Stimulated activated CD8-positive, alpha-beta memory T cell treated with anti-CD3 and anti-CD28 coated beads, Interleukin-4, amount 100 ng/mL, for 48 hours (primary cell): ENCODE measurements around the gene SZRD1.

ENCODE experiments used
- DNase-seq: peaks from one replicate; pipeline ENCODE4 v3.0.0-alpha.2; 2020

Gene SZRD1

GRCh38 chr1:16397120-16397519, 30.1 kb downstream of the SZRD1 start:
- DNase-seq, result no peak

DNA sequence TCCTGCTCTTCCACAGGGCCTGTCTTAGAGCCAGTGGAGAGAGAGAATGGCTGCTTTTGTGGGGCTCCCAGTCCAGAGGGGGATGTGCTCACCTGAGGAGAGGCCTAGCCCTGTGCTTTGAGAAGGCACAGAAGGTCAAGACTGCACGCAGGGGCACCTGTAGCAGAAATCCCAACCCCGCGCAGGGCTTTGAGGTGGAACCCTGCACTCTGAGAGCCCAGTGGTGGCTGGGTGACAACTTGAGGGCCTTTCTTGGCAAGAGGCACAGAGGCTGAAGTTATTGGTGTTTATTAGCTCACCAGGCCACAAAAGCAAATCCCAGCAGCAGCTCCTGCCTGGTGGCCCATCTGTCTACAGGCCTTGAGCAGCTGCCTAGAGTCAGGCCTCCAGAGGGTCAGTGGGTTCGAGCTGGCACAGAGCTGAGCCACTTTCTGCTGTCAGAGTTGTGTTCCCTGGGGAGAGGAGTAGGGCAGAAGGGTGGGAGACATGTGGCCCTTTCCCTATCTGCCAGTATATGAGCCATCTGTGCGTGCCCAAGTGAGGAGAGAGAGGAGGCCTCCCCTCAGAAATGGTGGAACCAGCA, 31.4 kb downstream of the SZRD1 start:
- DNase-seq, result no peak

GRCh38 chr1:16402742-16403141, 35.7 kb downstream of the SZRD1 start:
- no peak for DNase-seq

DNA sequence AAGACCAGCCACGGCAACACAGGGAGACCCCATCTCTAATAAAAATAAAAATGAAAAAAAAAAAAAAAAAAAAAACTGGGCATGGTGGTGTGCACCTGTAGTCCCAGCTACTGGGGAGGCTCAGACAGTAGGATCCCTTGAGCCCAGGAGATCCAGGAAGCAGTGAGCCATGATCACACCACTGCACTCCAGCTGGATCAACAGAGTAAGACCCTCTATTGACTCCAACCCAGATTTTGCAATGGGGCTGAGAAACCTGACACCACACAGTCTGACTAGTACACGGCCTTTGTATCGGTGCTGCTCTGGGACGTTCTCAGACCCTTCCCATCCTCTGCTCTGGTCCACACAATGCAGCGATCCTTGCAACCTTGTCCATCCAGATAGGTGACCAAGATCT, 38.4 kb downstream of the SZRD1 start:
- DNase-seq, result no peak

DNA sequence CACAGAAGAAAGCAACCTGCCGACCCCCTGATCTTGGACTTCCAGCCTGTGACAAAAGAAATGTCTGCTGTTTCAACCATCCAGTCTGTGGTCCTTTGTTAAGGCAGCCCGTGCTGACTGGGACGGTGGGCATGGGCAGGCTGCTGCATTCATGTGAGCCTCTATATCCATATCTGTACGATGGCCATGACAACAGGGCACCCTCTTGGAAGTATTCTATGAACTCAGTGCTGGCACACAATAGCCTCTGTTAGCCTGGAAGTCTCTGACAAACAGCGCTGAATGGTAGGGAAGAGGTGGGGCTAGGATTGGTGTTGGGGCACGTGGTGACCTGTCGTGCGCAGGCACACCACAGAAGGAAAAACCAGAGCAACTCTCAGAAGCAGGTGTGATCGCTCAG, 39.8 kb downstream of the SZRD1 start:
- DNase-seq, result no peak

DNA sequence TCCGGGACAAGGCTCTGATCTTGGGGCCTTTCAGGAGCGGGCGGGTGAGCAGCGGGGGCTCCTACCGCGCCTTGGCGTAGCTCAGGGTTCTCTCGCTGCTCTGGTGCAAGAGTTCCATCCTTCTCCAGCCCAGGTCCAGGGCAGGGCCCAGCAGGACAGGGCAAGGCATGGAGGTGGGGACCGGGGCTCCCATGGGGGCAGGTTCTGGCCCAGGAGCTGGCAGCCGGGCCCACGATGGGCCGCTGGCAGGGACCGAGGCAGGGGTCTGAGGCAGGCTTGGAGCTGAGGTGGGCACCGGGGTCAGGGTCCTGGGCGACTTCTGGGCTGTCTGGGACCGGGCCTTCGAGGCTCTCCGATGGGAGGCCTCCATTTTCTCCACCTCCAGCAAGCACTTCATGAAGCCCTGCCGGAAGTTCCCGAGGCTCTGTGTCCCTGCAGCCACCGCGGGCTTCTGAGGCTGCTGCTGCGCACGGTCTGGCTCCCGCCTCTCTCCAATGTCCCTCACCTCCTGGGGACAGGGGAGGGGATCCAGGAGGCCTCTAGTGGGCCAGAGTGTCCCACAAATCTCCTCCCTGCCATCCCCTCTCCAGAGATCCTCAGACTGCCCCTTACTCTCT, 42.6 kb downstream of the SZRD1 start:
- no peak for DNase-seq

DNA sequence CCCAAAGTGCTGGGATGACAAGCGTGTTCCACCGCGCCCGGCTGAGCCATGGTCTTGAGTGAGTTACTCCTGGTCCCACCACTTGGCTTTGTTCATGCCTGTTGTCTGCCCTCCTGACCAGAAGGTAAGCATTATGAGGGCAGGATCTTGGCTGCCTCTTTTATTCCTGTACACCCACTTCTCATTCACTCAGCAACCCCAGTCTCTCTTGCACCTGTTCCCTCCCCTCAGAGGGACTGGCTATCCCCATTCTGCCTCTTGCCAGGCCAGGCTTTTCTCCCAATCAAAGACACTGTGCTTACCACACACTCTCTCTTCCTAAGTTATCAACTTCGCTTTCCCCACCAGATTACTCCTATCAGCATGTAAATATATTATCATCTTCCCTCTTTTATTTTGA, 43.8 kb downstream of the SZRD1 start:
- DNase-seq, result no peak

DNA sequence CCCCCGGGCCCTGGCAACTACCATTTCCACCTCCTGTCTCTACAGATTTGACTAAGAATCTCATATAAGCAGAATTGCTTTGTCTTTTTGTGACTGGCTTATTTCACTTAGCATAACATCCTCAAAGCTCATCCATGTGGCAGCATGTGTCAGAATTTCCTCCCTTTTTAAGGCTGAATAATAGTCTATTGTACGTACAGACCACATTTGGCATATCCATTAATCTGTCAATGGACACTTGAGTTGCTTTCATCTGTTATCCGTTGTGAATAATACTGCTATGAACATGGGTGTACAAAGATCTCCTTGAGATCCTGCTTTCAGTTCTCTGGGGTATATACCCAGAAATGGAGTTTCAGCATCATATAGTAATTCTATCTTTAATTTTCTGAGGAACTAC, 46.1 kb downstream of the SZRD1 start:
- DNase-seq, result no peak

DNA sequence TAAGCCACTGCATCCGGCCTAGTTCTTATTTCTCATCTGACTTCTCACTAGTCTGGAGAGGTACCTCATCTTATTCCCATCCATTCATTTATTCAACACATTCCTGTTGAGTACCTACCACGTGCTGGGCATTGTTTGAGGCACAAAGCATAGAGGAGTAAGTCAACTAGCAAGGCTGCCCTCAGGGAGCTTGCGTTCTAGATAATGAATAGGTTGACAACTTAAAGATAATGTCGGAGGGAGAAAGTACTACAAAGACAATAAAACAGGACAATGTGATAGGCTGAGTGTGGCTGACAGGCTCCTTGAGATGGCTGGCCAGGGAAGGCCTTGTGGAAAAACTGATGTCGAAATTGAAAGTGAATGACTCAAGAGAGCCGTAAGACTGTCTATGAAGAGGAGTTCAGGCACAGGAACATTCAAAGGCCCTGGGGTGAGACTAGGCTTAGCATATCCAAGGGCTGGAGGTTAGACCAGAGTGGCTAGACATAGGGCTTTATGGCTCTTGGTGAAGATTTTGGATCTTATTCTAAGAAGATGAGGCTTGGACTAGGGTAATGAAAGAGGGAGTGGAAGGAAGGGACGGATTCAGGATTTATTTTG, 51.9 kb downstream of the SZRD1 start:
- DNase-seq, result peak; percentile 36

DNA sequence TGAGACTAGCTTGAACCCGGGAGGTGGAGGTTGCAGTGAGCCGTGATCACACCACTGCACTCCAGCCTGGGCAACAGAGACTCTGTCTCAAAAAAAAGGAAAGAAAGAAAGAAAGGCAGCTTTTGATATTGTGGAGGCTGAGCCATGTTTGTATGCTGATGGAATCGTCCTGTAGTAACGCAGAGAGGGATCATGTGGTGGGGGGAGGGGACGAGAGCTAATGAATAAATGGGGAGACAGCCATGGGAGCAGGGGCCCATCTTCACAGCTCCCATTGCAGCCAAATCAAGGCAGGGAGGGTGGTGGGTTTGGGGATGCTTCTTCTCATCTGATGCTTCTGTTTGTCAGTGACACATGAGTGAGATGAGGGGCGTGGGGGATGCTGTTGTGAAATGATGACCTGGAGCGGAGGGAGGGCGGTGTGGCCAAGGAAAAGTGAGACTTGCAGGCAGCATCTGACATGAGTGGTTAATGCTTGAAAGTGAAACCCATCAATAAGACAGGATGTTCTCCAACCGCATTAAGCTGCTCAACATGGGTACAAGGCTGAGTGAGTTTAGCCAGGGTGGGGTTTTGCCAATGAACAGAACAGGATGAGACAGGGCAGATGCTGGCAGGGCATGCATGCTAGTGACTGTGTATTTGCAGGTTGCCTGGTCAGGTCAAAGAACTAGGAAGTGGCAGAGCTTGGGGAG, 53.5 kb downstream of the SZRD1 start:
- peak; percentile 77 for DNase-seq

- DNase-seq, result no peak
Measured at GRCh38 chr1:16421201-16421600, 54.2 kb downstream of the SZRD1 start.

GRCh38 chr1:16422041-16422440, 55.0 kb downstream of the SZRD1 start:
- DNase-seq, result no peak

- no peak for DNase-seq
Measured at GRCh38 chr1:16425125-16426025, 58.3 kb downstream of the SZRD1 start.

DNA sequence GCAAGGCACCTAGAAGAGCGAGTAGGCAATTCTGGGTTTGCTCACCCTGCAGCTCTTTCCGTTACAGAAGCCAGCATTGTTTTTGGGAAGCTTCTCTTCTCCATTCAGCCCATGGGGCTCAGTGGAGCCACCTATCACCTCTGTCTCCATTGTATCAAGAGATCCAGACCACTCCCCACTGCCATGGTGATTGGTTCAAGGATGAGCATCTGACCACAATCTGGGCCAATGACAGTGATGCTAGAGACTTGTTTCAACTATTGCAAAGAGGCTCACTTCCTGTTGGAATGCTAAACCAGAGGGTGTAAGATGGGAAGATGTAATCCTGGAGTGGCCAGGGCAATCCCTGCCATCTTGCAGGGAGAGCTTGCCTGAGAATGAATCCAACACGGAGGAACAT, 63.6 kb downstream of the SZRD1 start:
- DNase-seq, result no peak

GRCh38 chr1:16433030-16433429, 66.0 kb downstream of the SZRD1 start:
- no peak for DNase-seq

GRCh38 chr1:16434007-16434406, 67.0 kb downstream of the SZRD1 start:
- no peak for DNase-seq

- no peak for DNase-seq
Measured at GRCh38 chr1:16434501-16434900, 67.5 kb downstream of the SZRD1 start.

DNA sequence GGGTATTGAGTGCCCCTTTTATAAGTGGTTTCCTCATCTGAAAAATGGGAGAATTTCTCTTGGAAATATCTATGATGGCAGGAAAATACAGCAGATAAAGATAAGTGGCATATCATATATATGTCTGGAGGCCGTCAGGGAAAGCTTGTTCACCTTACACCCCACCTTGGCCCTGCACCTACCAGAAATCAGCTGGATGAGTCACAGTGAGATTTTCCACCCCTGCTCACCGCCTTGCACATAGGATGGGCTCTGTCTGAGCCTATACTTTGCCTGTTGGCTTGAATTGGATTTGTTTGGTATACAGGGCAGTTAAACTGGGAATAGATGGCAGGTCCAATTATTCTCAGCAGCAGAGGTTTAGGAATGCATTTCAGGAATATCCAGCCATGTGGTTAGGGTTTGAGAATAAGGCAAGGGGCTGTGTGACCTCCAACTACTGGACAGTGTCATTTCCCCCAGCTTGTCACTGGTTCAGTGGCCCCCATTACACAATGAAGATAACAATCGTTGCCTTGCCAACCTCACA, 70.0 kb downstream of the SZRD1 start, which contains the start of gene SPATA21:
Gene SPATA21 (minus strand): TSS at position 479 of the 529 bp plus-strand sequence. CDS start 6,053 bp downstream, outside the sequence.
- DNase-seq, result no peak

GRCh38 chr1:16438516-16438915, 71.5 kb downstream of the SZRD1 start:
- DNase-seq, result no peak

GRCh38 chr1:16438924-16439323, 71.9 kb downstream of the SZRD1 start:
- no peak for DNase-seq

GRCh38 chr1:16440131-16440469, 73.1 kb downstream of the SZRD1 start:
- no peak for DNase-seq

DNA sequence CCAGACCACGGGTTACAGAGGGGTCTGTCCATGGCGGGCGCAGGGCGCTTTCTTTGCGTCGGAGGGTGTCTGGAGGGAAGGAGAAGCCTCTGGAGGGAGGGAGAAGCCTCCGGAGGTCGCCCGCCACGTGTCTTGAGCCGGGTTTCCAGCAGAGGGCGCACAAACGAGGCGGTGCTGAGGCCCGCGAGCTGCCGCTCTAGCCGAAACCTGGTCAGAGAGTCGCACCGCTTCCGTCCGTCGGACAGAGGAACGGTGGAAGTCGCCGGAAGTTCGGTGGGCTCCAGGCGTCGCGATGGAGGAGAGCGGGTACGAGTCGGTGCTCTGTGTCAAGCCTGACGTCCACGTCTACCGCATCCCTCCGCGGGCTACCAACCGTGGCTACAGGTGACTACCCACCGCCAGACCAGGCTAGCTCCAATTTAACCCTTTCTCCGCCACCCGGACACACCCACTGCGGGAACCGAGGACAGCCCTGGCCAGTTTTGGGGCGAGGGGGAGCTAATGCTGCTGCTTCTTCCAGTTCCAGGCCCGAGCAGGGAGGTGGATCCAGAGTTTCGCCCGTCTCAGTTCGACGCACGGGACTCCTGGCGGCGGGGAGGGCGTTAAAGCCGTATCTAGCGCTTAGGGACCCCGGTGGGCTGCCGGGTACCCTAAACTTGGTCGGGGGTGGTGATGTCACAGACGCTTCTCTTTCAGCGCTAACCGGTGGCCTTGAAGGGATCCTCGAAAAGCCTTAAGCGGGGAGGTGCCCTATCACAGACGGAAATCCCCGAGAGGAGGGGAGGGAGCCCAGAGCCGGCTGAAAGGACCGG, 73.6 kb downstream of the SZRD1 start, which contains the start of gene NECAP2:
Gene NECAP2 (plus strand): TSS at position 255 of the 812 bp plus-strand sequence. CDS start 38 bp downstream, at position 293.
- peak; percentile 99 for DNase-seq
